A673 (cell line): ENCODE measurements around the gene TIAL1. TPM values are rescaled to one million over a fixed set of nuclear protein-coding genes. Genes with fewer than 3 reads are reported as not detected.

ENCODE experiments used
- BruUV-seq: library from RNA; stranded (reverse); fragments of 400-500 nt; replicated peaks from 2 replicates; lab custom pipeline; 2021; lab: Mats Ljungman, UMichigan
- CTCF ChIA-PET: fragments of 300-600 bp; sonication (Branson Sonifier 250); formaldehyde crosslinking; loops from one replicate; lab custom pipeline; 2022; ENCODE audit warnings: antibody characterized with exemption; lab: Charles Lee
- POLR2A ChIA-PET: fragments of 300-600 bp; sonication (Branson Sonifier 250); formaldehyde crosslinking; loops from one replicate; lab custom pipeline; 2022; ENCODE audit warnings: antibody characterized with exemption; ENCODE audit not compliant: low non-redundant PET; lab: Charles Lee
- DNase-seq: peaks from one replicate; pipeline ENCODE4 v3.0.0-alpha.2; 2015; ENCODE audit warnings: low spot score
- H3K27ac ChIP-seq: fragments of 200-600 bp; sonication (generic); 2 replicates; pipeline ENCODE4 v1.5.1; 2016; ENCODE audit warnings: mixed run types, low read depth, mild to moderate bottlenecking, mixed read lengths, antibody characterized with exemption, low read length; ENCODE audit not compliant: poor library complexity, severe bottlenecking
- H3K27me3 ChIP-seq: fragments of 200-600 bp; sonication (generic); replicated peaks from 2 replicates; pipeline ENCODE4 v1.6.1; 2017; ENCODE audit warnings: mixed run types, low read depth, mild to moderate bottlenecking, mixed read lengths, antibody characterized with exemption, low read length; ENCODE audit not compliant: insufficient read depth, poor library complexity
- H3K36me3 ChIP-seq: fragments of 200-600 bp; sonication (generic); 2 replicates; pipeline ENCODE4 v1.6.1; 2016; ENCODE audit warnings: mixed run types, mild to moderate bottlenecking, mixed read lengths, antibody characterized with exemption, low read length; ENCODE audit not compliant: insufficient read depth, poor library complexity, severe bottlenecking
- H3K4me1 ChIP-seq: fragments of 200-600 bp; sonication (generic); 2 replicates; pipeline ENCODE4 v1.6.1; 2017; ENCODE audit warnings: mixed run types, mild to moderate bottlenecking, mixed read lengths, antibody characterized with exemption, low read length; ENCODE audit not compliant: insufficient read depth, poor library complexity, severe bottlenecking
- H3K4me3 ChIP-seq: fragments of 200-600 bp; sonication (generic); 2 replicates; pipeline ENCODE4 v1.5.1; 2016; ENCODE audit warnings: low read depth, mixed run types, mild to moderate bottlenecking, mixed read lengths, low read length; ENCODE audit not compliant: poor library complexity, severe bottlenecking
- H3K9me3 ChIP-seq: fragments of 200-600 bp; sonication (generic); 2 replicates; pipeline ENCODE4 v1.6.1; 2016; ENCODE audit warnings: mixed run types, low read depth, mild to moderate bottlenecking, mixed read lengths, antibody characterized with exemption, low read length; ENCODE audit not compliant: poor library complexity, severe bottlenecking
- CTCF ChIP-seq: fragments of 300-800, 200-600 bp; sonication (generic); conservative IDR thresholded peaks from 2 replicates; pipeline ENCODE4 v1.5.1; 2017; ENCODE audit warnings: low read depth, mild to moderate bottlenecking, antibody characterized with exemption, low read length, moderate library complexity, mixed read lengths
- EZH2 ChIP-seq: fragments of 200-600 bp; sonication (generic); IDR thresholded peaks from 2 replicates; pipeline ENCODE4 v1.6.1; 2017; ENCODE audit warnings: borderline replicate concordance, low read depth, mild to moderate bottlenecking, mixed read lengths, antibody characterized with exemption, low read length; ENCODE audit not compliant: poor library complexity, severe bottlenecking
- intact Hi-C: fragments of 100-400 bp; cut with micrococcal nuclease; formaldehyde crosslinking; loops from one replicate; pipeline ENCODE4 v1.10.0; 2022; ENCODE audit not compliant: unreplicated experiment
- total RNA-seq: library from RNA; stranded (reverse); gene quantifications from 2 replicates; pipeline ENCODE4 v1.2.3, GENCODE V29; 2021

Gene TIAL1
- total RNA-seq, 1 experiment from 2014 or later: 199 TPM

DNA sequence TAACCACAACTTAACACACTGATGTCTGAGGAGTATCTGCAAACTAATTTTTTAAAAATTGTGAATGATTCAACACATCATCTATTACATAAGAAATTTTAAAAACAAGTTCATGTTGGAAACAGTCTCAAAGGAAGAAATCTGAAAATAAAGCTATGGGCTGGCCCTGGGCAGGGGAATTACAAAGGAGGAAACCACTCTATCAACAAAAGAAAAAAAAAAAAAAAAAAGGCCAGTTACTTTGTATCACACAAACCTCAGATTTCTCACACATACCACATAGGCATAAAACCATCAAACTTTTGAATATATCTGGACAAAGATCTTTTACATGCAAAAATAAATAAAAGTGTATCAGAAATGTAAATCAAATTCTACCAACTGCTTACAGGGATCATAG lies 20.8 kb downstream of the TIAL1 start:
- intact Hi-C loops: no loop called here
- no TSS peak for BruUV-seq
- POLR2A ChIA-PET: interaction anchor here (0.5 kb wide), 1 partner anchor 131 kb away, joined by 7 read pairs; no protein-coding TSS in a partner anchor

DNA sequence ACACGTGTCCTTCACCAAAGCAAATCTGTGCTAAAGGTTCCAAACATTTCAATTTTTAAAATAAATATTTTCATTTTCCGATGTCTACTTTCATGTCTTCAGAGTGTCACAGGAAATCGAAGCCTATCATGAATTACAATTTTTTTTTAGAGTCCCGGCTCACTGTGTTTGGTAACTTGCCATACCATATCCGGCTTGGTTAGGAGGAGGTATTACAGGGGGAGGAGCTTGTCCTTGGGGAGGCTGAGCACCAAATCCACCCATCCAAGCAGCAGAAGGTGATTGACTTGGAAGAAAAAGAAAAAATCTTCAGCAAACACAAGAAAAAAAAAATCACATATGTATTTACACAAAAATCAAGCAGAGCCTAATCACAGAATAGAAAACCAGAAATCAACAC lies 21.3 kb downstream of the TIAL1 start:
- H3K4me1 ChIP-seq: peaks cover 6% of the 10 kb centered on the region
- no peak overlapping the region for H3K27ac ChIP-seq
- intact Hi-C loops: no loop called here
- ChIA-PET CTCF (no interaction called here), POLR2A (interaction anchor here (0.5 kb wide), 1 partner anchor 130 kb away, joined by 7 read pairs; no protein-coding TSS in a partner anchor)
- no peak overlapping the region for H3K4me3 ChIP-seq
- H3K36me3 ChIP-seq: peaks cover 84% of the 10 kb centered on the region
- TF ChIP-seq CTCF: no peak
- no peak for TF ChIP-seq EZH2
- no peaks in the 10 kb centered on the region for H3K27me3 ChIP-seq
- BruUV-seq: no TSS peak
- DNase-seq: peak; percentile 64
- no peaks in the 10 kb centered on the region for H3K9me3 ChIP-seq

More for the DNA sequence above, 20.8 kb downstream of the TIAL1 start:
- H3K4me3 ChIP-seq: no peak overlapping the region
- no peak for TF ChIP-seq EZH2
- TF ChIP-seq CTCF: no peak
- peaks cover 7% of the 10 kb centered on the region for H3K4me1 ChIP-seq
- H3K27ac ChIP-seq: no peak overlapping the region
- peaks cover 88% of the 10 kb centered on the region for H3K36me3 ChIP-seq
- no peak for DNase-seq
- CTCF ChIA-PET: no interaction called here
- no peaks in the 10 kb centered on the region for H3K27me3 ChIP-seq
- H3K9me3 ChIP-seq: no peaks in the 10 kb centered on the region

DNA sequence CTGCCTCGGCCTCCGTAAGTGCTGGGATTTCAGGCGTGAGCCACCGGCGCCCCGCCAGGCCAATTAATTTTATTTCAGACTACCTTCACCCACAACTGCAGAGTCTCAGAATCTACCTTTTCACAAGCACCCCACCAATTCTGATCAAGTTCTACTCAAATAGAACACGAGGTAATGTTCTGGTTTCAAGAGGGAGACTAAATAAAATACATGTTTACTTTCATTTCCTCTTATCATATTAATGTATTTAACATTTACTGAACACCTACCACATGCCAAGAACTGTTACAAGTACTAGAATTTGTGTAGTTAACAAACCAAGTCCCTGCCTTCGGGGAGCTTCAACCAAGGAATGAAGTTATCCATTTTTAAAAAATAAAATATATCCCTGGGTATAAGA lies 28.8 kb downstream of the TIAL1 start:
- intact Hi-C loops: no loop called here
- no peak for TF ChIP-seq EZH2
- no peak for TF ChIP-seq CTCF
- Histone ChIP-seq H3K4me1 (no peaks in the 10 kb centered on the region), H3K9me3 (no peaks in the 10 kb centered on the region), H3K4me3 (no peak overlapping the region), H3K27ac (no peak overlapping the region), H3K27me3 (no peaks in the 10 kb centered on the region), H3K36me3 (peaks cover 10% of the 10 kb centered on the region)
- no TSS peak for BruUV-seq
- POLR2A ChIA-PET: no interaction called here
- DNase-seq: no peak
- CTCF ChIA-PET: no interaction called here
